A549 (cell line): ENCODE data around the gene FOSL1. TPM values are rescaled to one million over a fixed set of nuclear protein-coding genes. Genes with fewer than 3 reads are reported as not detected.

ENCODE experiments used
- ATAC-seq, 2 experiments: fragments of 200-7000 bp in 1 of 2; fragments of >200 bp in 1 of 2; cut with Nextera tagmentation in 1 of 2; cut with Tn5 transposase in 1 of 2; 3 replicates each; pipeline versions ENCODE4 v1.8.0 to v1.9.1; 2018 to 2020; ENCODE audit warnings: mild to moderate bottlenecking in 1 of 2, moderate library complexity in 1 of 2
- CTCF ChIA-PET: fragments of 300-600 bp; sonication (Branson Sonifier 250); formaldehyde crosslinking; extraction: SDS; loops from one replicate; lab custom pipeline; 2021; ENCODE audit warnings: antibody characterized with exemption, inconsistent platforms; lab: Yijun Ruan, JAX
- POLR2A ChIA-PET: fragments of 350-600 bp; formaldehyde crosslinking; extraction: SDS; loops from one replicate; lab custom pipeline; 2021; ENCODE audit warnings: antibody characterized with exemption, inconsistent platforms; lab: Yijun Ruan, JAX
- DNase-seq, 2 experiments: peaks; one replicate each; pipeline versions ENCODE4 v3.0.0 to v3.0.0-alpha.2; 2011 to 2016; ENCODE audit warnings: low read depth in 1 of 2, low spot score in 1 of 2
- FAIRE-seq: peaks from 2 replicates; lab custom pipeline; 2011; peaks lifted over from hg19 to GRCh38; lab: Jason Lieb, UNC
- H3K27ac ChIP-seq, 2 experiments: fragments of >200 bp; sonication (Bioruptor Twin); formaldehyde crosslinking; 3 replicates each; pipeline ENCODE4 v1.5.1; 2016 to 2017
- H3K4me1 ChIP-seq: fragments of >200 bp; sonication (Bioruptor Twin); formaldehyde crosslinking; 3 replicates; pipeline ENCODE4 v1.6.1; 2016
- H3K4me2 ChIP-seq: fragments of >200 bp; sonication (Bioruptor Twin); formaldehyde crosslinking; 3 replicates; pipeline ENCODE4 v1.6.1; 2016
- H3K4me3 ChIP-seq: fragments of >200 bp; sonication (Bioruptor Twin); formaldehyde crosslinking; 3 replicates; pipeline ENCODE4 v1.5.1; 2016
- H3K9me3 ChIP-seq: fragments of >200 bp; sonication (Bioruptor Twin); formaldehyde crosslinking; 3 replicates; pipeline ENCODE4 v1.6.1; 2016
- CHD2 ChIP-seq: fragments of 150-350 bp; IDR thresholded peaks from 2 replicates; pipeline ENCODE4 v1.6.1; 2014; ENCODE audit warnings: low read length; ENCODE audit not compliant: partially characterized antibody
- CHD4 ChIP-seq: fragments of 200-600 bp; sonication (generic); IDR thresholded peaks from 2 replicates; pipeline ENCODE4 v1.6.1; 2016; ENCODE audit warnings: antibody characterized with exemption, mild to moderate bottlenecking, borderline replicate concordance
- EHMT2 ChIP-seq: fragments of 200-600 bp; sonication (generic); IDR thresholded peaks from 2 replicates; pipeline ENCODE4 v1.6.1; 2016; ENCODE audit warnings: antibody characterized with exemption, low read depth, mild to moderate bottlenecking, moderate library complexity
- EP300 ChIP-seq, 2 experiments: fragments of >200 bp; sonication (Bioruptor Twin); formaldehyde crosslinking; IDR thresholded peaks; 2 replicates in 1 of 2; 3 replicates in 1 of 2; pipeline ENCODE4 v1.6.1; 2016 to 2017
- FOSB ChIP-seq: fragments of 250-450 bp; sonication (Bioruptor Pico); IDR thresholded peaks from 2 replicates; pipeline ENCODE4 v1.5.0; 2020; ENCODE audit warnings: mild to moderate bottlenecking, moderate library complexity
- FOXS1 ChIP-seq: fragments of 250-450 bp; sonication (Bioruptor Pico); IDR thresholded peaks from 2 replicates; pipeline ENCODE4 v1.5.0; 2020; ENCODE audit warnings: mild to moderate bottlenecking, moderate library complexity
- HOXB13 ChIP-seq: fragments of 250-450 bp; sonication (Bioruptor Pico); IDR thresholded peaks from 2 replicates; pipeline ENCODE4 v1.5.0; 2020; ENCODE audit warnings: low read depth, mild to moderate bottlenecking, moderate library complexity
- JUN ChIP-seq, 2 experiments: fragments of >200 bp; sonication (Bioruptor Twin); formaldehyde crosslinking; IDR thresholded peaks; 2 replicates in 1 of 2; 3 replicates in 1 of 2; pipeline ENCODE4 v1.6.1; 2016 to 2017
- JUNB ChIP-seq: fragments of >200 bp; sonication (Bioruptor Twin); formaldehyde crosslinking; IDR thresholded peaks from 2 replicates; pipeline ENCODE4 v1.6.1; 2016
- KDM1A ChIP-seq: fragments of 200-600 bp; sonication (generic); IDR thresholded peaks from 2 replicates; pipeline ENCODE4 v1.6.1; 2016; ENCODE audit warnings: low read depth, mild to moderate bottlenecking
- MAZ ChIP-seq: fragments of 150-350 bp; IDR thresholded peaks from 2 replicates; pipeline ENCODE4 v1.6.1; 2014; ENCODE audit warnings: antibody characterized with exemption, low read depth, low read length, borderline replicate concordance
- MYC ChIP-seq: IDR thresholded peaks from 2 replicates; pipeline ENCODE4 v1.6.1; 2012; ENCODE audit warnings: mild to moderate bottlenecking, inconsistent platforms, low read length, improper control_type of control experiment, borderline replicate concordance
- POLR2A ChIP-seq: IDR thresholded peaks from 2 replicates; pipeline ENCODE4 v1.6.1; 2012; ENCODE audit warnings: mild to moderate bottlenecking, low read length
- POLR2AphosphoS2 ChIP-seq: conservative IDR thresholded peaks from 2 replicates; pipeline ENCODE4 v1.6.1; 2012; ENCODE audit warnings: low read length, improper control_type of control experiment, inconsistent platforms
- RAD21 ChIP-seq, 2 experiments: fragments of >200 bp in 1 of 2; sonication (Bioruptor Twin) in 1 of 2; formaldehyde crosslinking in 1 of 2; IDR thresholded peaks in 1 of 2; conservative IDR thresholded peaks in 1 of 2; 2 replicates in 1 of 2; 3 replicates in 1 of 2; pipeline ENCODE4 v1.6.1; 2012 to 2018; ENCODE audit warnings: inconsistent platforms in 1 of 2
- RARB ChIP-seq: fragments of 250-450 bp; sonication (Bioruptor Pico); IDR thresholded peaks from 2 replicates; pipeline ENCODE4 v1.8.0; 2021; ENCODE audit warnings: mild to moderate bottlenecking, moderate library complexity
- RCOR1 ChIP-seq: fragments of 150-350 bp; IDR thresholded peaks from 2 replicates; pipeline ENCODE4 v1.6.1; 2014; ENCODE audit warnings: antibody characterized with exemption, low read length, low read depth
- SMC3 ChIP-seq: fragments of >200 bp; sonication (Bioruptor Twin); formaldehyde crosslinking; IDR thresholded peaks from 3 replicates; pipeline ENCODE4 v1.6.1; 2018; ENCODE audit warnings: inconsistent platforms
- TFCP2L1 ChIP-seq: fragments of 250-450 bp; sonication (Bioruptor Pico); IDR thresholded peaks from 2 replicates; pipeline ENCODE4 v1.5.0; 2021; ENCODE audit warnings: mild to moderate bottlenecking
- ZSCAN20 ChIP-seq: fragments of 250-450 bp; sonication (Bioruptor Pico); IDR thresholded peaks from 2 replicates; pipeline ENCODE4 v1.8.0; 2022; ENCODE audit warnings: mild to moderate bottlenecking, moderate library complexity
- WGBS: methylation state at CpG from one replicate; pipeline ENCODE4 v1.1.6; 2017; ENCODE audit errors: missing lambda C conversion rate; 5-methylcytosine and 5-hydroxymethylcytosine counted together
- polyA plus RNA-seq, 4 experiments: library from polyadenylated mRNA; depleted of rRNA in 3 of 4; stranded (reverse); fragments of >200 nt; fragmentation: RNase III in 1 of 4; extraction: RNeasy Plus Mini Kit Qiagen cat#74134 plus additional on column Dnase treatment in 1 of 4; gene quantifications; 2 replicates in 3 of 4; 3 replicates in 1 of 4; pipeline ENCODE4 v1.2.3, GENCODE V29; 2011 to 2017
- TF ChIP-seq, protein P1 (sequence below): fragments of >200 bp; sonication (Bioruptor Twin); formaldehyde crosslinking; IDR thresholded peaks from 3 replicates; pipeline ENCODE4 v1.6.1; 2016
- TF ChIP-seq, protein P2 (sequence below): IDR thresholded peaks from 2 replicates; pipeline ENCODE4 v1.6.1; 2012
- TF ChIP-seq, protein P3 (sequence below): fragments of 250-450 bp; sonication (Bioruptor Pico); IDR thresholded peaks from 2 replicates; pipeline ENCODE4 v1.5.0; 2020; ENCODE audit warnings: low read depth, mild to moderate bottlenecking, moderate library complexity
- TF ChIP-seq, protein P4 (sequence below): fragments of 450-650 bp; IDR thresholded peaks from 2 replicates; pipeline ENCODE4 v1.6.1; 2014; ENCODE audit warnings: antibody characterized with exemption
- TF ChIP-seq, protein P5 (sequence below): fragments of 150-350 bp; IDR thresholded peaks from 2 replicates; pipeline ENCODE4 v1.6.1; 2014; ENCODE audit warnings: low read depth, mild to moderate bottlenecking, low read length
- TF ChIP-seq, protein P6 (sequence below): fragments of >200 bp; sonication (Bioruptor Twin); formaldehyde crosslinking; IDR thresholded peaks from 3 replicates; pipeline ENCODE4 v1.5.1; 2016

Gene FOSL1
- polyA plus RNA-seq, 2 of the 4 experiments (the other 2 are of a cell fraction): 6.7 to 24.1 TPM

DNA sequence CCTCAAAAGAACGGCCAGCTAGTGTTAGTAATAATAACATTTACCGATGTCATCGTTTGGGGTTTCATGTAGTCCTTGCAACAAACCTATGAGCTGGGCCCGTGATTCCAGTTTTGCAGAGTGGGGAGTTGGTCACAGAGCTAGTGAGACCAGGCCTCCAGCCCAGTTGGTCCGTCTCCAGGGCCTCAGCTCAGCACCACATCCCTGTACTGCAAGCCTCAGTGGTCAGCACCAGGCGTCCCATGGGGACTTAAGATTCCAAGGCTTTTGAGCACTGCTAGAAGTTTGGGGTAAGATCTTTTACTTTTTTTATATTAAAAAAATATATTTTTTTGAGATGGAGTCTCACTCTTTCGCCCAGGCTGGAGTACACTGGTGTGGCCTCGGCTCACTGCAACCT, 44.0 kb upstream of the FOSL1 start:
- no peak for FAIRE-seq
- ChIA-PET CTCF (interaction anchor here (1.6 kb wide), 1 partner anchor 9 kb away, joined by 3 read pairs; no protein-coding TSS in a partner anchor), POLR2A (no interaction called here)

DNA sequence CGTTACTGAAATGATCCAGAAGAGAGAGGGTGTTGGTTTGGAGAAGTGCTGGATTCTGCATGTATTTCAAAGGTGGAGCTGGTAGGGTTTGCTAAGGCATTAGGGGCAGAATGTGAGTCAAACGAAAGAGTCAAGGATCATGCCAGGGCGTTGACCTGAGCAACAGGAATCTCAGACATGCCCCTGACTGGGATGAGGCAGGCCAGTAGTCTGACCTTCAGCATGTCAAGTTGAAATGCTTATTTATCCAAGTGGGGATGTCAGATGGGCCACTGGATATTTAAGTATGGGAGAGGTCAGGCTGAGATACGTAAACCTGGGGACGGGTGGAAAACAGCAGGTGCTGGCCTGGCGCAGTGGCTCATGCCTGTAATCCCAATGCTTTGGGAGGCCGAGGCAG, 42.3 kb upstream of the FOSL1 start:
- POLR2A ChIA-PET: no interaction called here
- DNase-seq: no peak
- no peak for FAIRE-seq
- ATAC-seq: no peak
- no peak overlapping the region for H3K4me2 ChIP-seq
- no peak for TF ChIP-seq SMC3
- no peak for TF ChIP-seq MAZ
- no peak for TF ChIP-seq MYC
- TF ChIP-seq KDM1A: no peak
- no peak for TF ChIP-seq HOXB13
- TF ChIP-seq, protein P1, sequence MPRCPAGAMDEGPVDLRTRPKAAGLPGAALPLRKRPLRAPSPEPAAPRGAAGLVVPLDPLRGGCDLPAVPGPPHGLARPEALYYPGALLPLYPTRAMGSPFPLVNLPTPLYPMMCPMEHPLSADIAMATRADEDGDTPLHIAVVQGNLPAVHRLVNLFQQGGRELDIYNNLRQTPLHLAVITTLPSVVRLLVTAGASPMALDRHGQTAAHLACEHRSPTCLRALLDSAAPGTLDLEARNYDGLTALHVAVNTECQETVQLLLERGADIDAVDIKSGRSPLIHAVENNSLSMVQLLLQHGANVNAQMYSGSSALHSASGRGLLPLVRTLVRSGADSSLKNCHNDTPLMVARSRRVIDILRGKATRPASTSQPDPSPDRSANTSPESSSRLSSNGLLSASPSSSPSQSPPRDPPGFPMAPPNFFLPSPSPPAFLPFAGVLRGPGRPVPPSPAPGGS: no peak
- no peak for TF ChIP-seq EP300 (IDR thresholded peaks at IDR 0.05)
- TF ChIP-seq, protein P2, sequence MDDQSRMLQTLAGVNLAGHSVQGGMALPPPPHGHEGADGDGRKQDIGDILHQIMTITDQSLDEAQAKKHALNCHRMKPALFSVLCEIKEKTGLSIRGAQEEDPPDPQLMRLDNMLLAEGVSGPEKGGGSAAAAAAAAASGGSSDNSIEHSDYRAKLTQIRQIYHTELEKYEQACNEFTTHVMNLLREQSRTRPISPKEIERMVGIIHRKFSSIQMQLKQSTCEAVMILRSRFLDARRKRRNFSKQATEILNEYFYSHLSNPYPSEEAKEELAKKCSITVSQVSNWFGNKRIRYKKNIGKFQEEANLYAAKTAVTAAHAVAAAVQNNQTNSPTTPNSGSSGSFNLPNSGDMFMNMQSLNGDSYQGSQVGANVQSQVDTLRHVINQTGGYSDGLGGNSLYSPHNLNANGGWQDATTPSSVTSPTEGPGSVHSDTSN: no peak
- no peak for TF ChIP-seq POLR2AphosphoS2
- no peak for TF ChIP-seq ZSCAN20 (CRISPR knock-in tag)
- TF ChIP-seq FOXS1 (CRISPR knock-in tag): no peak
- CTCF ChIA-PET: interaction anchor here (0.8 to 2.2 kb wide), 4 partner anchors 10 to 80 kb away, joined by 4 to 9 read pairs (median 4); partner anchors contain the start of gene FIBP
- H3K4me3 ChIP-seq: no peak overlapping the region
- no peak overlapping the region for H3K27ac ChIP-seq
- no peaks in the 10 kb centered on the region for H3K9me3 ChIP-seq
- H3K4me1 ChIP-seq: no peaks in the 10 kb centered on the region
- 77% methylated on average over 7 of the region's 7 CpGs for WGBS

More for the DNA sequence above, 44.0 kb upstream of the FOSL1 start:
- ATAC-seq (no peak), DNase-seq (no peak)
- H3K9me3 ChIP-seq: no peaks in the 10 kb centered on the region
- H3K4me3 ChIP-seq: no peak overlapping the region
- H3K4me1 ChIP-seq: no peaks in the 10 kb centered on the region
- WGBS: 81% methylated on average over 8 of the region's 8 CpGs
- H3K4me2 ChIP-seq: no peak overlapping the region
- TF ChIP-seq JUNB (no peak), FOXS1 (CRISPR knock-in tag) (no peak), FOSB (CRISPR knock-in tag) (no peak), RCOR1 (no peak), POLR2A (no peak), CHD4 (no peak), EHMT2 (no peak), HOXB13 (no peak)
- TF ChIP-seq, protein P3, sequence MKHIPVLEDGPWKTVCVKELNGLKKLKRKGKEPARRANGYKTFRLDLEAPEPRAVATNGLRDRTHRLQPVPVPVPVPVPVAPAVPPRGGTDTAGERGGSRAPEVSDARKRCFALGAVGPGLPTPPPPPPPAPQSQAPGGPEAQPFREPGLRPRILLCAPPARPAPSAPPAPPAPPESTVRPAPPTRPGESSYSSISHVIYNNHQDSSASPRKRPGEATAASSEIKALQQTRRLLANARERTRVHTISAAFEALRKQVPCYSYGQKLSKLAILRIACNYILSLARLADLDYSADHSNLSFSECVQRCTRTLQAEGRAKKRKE (CRISPR knock-in tag): no peak
- TF ChIP-seq, protein P4, sequence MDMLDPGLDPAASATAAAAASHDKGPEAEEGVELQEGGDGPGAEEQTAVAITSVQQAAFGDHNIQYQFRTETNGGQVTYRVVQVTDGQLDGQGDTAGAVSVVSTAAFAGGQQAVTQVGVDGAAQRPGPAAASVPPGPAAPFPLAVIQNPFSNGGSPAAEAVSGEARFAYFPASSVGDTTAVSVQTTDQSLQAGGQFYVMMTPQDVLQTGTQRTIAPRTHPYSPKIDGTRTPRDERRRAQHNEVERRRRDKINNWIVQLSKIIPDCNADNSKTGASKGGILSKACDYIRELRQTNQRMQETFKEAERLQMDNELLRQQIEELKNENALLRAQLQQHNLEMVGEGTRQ: no peak
- no peak overlapping the region for H3K27ac ChIP-seq

DNA sequence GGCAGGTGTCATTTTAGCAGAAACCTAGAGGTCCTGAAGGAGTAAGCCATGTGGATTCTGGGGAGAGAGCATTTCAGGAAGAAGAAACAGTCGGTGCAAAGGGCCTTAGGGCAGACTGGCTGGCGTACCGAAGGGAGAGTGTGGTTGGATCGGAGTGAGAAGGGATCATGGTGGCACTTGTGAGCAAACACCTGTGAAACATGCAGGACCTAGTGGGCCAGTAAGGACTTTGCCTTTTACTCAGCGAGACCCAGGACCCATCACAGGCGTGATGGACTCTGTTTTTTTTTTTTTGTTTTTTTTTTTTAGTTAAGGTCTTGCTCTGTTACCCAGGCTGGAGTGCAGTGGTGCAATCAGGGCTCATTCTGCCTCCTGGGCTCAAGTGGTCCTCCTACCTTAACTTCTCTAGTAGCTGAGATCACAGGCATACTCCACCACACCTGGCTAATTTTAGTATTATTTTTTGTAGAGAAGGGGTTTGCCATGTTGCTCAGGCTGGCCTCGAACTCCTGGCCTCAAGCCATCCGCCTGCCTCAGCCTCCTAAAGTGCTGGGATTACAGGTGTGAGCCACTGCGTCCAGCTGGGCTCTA, 41.6 kb upstream of the FOSL1 start:
- Histone ChIP-seq H3K9me3 (no peaks in the 10 kb centered on the region), H3K4me3 (no peak overlapping the region), H3K4me1 (no peaks in the 10 kb centered on the region), H3K4me2 (no peak overlapping the region), H3K27ac (no peak overlapping the region)
- ATAC-seq: no peak; a peak in 1 of 6 replicates
- no peak for DNase-seq
- no peak for FAIRE-seq
- POLR2A ChIA-PET: no interaction called here
- 71% methylated on average over 9 of the region's 9 CpGs for WGBS
- CTCF ChIA-PET: interaction anchor here (1.7 to 2.2 kb wide), 2 partner anchors 9 to 53 kb away, joined by 4 to 9 read pairs; partner anchors contain the start of gene FIBP
- no peak for TF ChIP-seq RARB (CRISPR knock-in tag)
- TF ChIP-seq, protein P4: no peak
- no peak for TF ChIP-seq TFCP2L1 (CRISPR knock-in tag)
- TF ChIP-seq, protein P5, sequence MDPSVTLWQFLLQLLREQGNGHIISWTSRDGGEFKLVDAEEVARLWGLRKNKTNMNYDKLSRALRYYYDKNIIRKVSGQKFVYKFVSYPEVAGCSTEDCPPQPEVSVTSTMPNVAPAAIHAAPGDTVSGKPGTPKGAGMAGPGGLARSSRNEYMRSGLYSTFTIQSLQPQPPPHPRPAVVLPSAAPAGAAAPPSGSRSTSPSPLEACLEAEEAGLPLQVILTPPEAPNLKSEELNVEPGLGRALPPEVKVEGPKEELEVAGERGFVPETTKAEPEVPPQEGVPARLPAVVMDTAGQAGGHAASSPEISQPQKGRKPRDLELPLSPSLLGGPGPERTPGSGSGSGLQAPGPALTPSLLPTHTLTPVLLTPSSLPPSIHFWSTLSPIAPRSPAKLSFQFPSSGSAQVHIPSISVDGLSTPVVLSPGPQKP: no peak
- no peak for TF ChIP-seq JUN (IDR thresholded peaks at IDR 0.05)
- no peak for TF ChIP-seq RAD21 (conservative IDR thresholded peaks at IDR 0.05 in 1 of 2, IDR thresholded peaks at IDR 0.05 in 1 of 2)
- TF ChIP-seq, protein P6, sequence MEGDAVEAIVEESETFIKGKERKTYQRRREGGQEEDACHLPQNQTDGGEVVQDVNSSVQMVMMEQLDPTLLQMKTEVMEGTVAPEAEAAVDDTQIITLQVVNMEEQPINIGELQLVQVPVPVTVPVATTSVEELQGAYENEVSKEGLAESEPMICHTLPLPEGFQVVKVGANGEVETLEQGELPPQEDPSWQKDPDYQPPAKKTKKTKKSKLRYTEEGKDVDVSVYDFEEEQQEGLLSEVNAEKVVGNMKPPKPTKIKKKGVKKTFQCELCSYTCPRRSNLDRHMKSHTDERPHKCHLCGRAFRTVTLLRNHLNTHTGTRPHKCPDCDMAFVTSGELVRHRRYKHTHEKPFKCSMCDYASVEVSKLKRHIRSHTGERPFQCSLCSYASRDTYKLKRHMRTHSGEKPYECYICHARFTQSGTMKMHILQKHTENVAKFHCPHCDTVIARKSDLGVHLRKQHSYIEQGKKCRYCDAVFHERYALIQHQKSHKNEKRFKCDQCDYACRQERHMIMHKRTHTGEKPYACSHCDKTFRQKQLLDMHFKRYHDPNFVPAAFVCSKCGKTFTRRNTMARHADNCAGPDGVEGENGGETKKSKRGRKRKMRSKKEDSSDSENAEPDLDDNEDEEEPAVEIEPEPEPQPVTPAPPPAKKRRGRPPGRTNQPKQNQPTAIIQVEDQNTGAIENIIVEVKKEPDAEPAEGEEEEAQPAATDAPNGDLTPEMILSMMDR: no peak
- TF ChIP-seq CHD2: no peak
- TF ChIP-seq MYC: no peak
